GM18526 (cell line): ENCODE measurements around the gene TMUB1.

Source experiments
- POLR2A ChIP-seq: IDR thresholded peaks from 3 replicates; pipeline ENCODE4 v1.6.1; 2011; ENCODE audit not compliant: insufficient read length; ENCODE audit errors: extremely low read depth

TMUB1 gene

DNA sequence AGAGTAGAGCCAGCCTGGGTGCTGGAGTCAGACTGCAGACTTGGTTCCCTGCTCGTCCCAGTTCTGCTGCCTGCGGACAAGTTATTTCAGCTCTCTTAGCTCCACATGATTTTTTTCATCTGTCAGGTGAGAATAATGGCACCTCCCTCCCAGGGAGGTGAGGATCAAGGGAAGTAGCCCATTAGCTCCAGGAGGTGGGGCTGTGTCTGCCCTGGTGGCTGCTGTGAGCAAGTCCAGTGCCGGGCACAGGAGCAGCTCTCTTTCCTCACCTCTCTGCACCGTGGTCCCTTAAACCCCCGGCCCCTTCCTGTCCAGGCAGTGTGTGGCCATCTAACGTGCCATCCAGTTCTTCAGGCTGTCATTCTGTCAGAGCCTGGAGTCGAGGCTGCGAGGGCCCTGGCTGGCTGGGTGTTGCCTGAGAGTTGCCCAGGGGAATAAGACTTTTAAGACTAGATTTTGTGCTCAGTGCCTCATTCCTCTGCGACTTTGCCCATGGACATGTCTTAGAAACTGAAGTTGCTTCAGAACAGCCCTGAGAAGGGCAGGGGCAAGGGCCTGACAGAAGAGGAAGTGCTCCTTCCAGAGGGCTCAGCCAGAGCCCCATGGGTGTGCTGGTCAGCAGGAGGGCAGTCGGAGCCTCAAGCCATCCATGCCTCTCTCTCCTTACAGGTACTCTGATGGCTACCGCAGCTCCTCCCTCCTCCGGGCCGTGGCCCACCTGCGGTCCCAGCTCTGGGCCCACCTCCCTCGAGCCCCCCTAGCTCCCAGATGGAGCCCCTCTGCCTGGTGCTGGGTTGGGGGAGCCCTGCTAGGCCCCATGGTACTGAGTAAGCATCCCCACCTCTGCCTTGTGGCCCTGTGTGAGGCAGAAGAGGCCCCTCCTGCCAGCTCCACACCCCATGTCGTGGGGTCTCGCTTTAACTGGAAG is 50.1 kb downstream of the TMUB1 start:
- TF ChIP-seq POLR2A: no peak
